ENCODE results near the gene KCNMA1. TPM values are rescaled to one million over a fixed set of nuclear protein-coding genes. Genes with fewer than 3 reads are reported as not detected.

The KCNMA1 gene
- total and polyA plus RNA-seq, 10 of the 15 experiments (the other 5 are each of a cell fraction or from before 2014, with no cell fraction given), result 8.5 to 77.0 (median 21.3) TPM

DNA sequence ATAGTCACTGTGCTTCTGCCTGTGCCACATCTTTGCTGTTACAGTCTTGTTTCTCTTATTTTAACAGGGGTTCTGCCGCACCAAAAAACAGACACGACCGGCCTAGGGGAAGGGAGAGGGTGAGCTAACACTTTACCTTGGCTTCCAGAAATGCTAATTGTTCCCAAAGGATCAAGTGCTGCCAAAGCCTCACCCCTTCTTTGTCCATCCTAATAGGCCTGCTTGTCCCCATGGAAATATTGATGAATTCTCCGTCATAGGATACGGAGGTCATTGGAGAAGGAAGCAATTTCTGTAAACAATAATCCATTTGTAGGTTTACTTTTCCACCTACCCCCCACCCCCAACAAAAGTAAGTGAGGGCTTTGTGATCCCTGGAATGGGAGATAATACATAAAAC is 567.3 kb downstream of the KCNMA1 start:
- Histone ChIP-seq H3K4me3 (no peak overlapping the region), H3K27me3 (replicated peaks in 1 of 2; ENCODE audit: control insufficient read depth in 2 of 2, insufficient read depth in 2 of 2, low read length in 1 of 2) (no peaks in the 10 kb centered on the region), H3K4me1 (ENCODE audit: control insufficient read depth, insufficient read depth, low read length) (no peaks in the 10 kb centered on the region), H2AFZ (ENCODE audit: control insufficient read depth, low read depth, low read length) (no peak overlapping the region), H3K4me2 (ENCODE audit: control insufficient read depth, insufficient read depth) (no peak overlapping the region), H3K79me2 (ENCODE audit: control insufficient read depth, insufficient read depth, low read length) (no peaks in the 10 kb centered on the region), H3K9ac (ENCODE audit: control insufficient read depth, insufficient read depth, low read length) (no peak overlapping the region), H4K20me1 (ENCODE audit: control insufficient read depth, insufficient read depth) (no peaks in the 10 kb centered on the region), H3K9me3 (replicated peaks; ENCODE audit: control insufficient read depth, insufficient read depth, low read length) (no peaks in the 10 kb centered on the region), H3K36me3 (ENCODE audit: control insufficient read depth in 2 of 2, insufficient read depth in 2 of 2, low read length in 1 of 2) (no peaks in the 10 kb centered on the region), H3K27ac (ENCODE audit: control insufficient read depth, insufficient read depth) (no peak overlapping the region)
- intact Hi-C loops (cut with micrococcal nuclease; ENCODE audit: unreplicated experiment), result no loop called here
- POLR2A ChIA-PET, result no interaction called here
- DNase-seq (ENCODE audit: low read depth, low spot score), result no peak
- 95% methylated on average over 5 of the region's 5 CpGs for WGBS (ENCODE audit: insufficient coverage, insufficient replicate concordance, low lambda C conversion rate, missing lambda C conversion rate)
- RAD21 ChIA-PET (ENCODE audit: unreplicated experiment), result no interaction called here
- in situ Hi-C loops (cut with MboI), result no loop called here
- BruUV-seq (replicated peaks), result no TSS peak
- no peak for ATAC-seq
- no peak for FAIRE-seq
- CTCF ChIA-PET, result no interaction called here
- SMC1A ChIA-PET (ENCODE audit: uncharacterized antibody, unreplicated experiment), result no interaction called here
- TF ChIP-seq, protein P1, sequence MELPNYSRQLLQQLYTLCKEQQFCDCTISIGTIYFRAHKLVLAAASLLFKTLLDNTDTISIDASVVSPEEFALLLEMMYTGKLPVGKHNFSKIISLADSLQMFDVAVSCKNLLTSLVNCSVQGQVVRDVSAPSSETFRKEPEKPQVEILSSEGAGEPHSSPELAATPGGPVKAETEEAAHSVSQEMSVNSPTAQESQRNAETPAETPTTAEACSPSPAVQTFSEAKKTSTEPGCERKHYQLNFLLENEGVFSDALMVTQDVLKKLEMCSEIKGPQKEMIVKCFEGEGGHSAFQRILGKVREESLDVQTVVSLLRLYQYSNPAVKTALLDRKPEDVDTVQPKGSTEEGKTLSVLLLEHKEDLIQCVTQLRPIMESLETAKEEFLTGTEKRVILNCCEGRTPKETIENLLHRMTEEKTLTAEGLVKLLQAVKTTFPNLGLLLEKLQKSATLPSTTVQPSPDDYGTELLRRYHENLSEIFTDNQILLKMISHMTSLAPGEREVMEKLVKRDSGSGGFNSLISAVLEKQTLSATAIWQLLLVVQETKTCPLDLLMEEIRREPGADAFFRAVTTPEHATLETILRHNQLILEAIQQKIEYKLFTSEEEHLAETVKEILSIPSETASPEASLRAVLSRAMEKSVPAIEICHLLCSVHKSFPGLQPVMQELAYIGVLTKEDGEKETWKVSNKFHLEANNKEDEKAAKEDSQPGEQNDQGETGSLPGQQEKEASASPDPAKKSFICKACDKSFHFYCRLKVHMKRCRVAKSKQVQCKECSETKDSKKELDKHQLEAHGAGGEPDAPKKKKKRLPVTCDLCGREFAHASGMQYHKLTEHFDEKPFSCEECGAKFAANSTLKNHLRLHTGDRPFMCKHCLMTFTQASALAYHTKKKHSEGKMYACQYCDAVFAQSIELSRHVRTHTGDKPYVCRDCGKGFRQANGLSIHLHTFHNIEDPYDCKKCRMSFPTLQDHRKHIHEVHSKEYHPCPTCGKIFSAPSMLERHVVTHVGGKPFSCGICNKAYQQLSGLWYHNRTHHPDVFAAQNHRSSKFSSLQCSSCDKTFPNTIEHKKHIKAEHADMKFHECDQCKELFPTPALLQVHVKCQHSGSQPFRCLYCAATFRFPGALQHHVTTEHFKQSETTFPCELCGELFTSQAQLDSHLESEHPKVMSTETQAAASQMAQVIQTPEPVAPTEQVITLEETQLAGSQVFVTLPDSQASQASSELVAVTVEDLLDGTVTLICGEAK (IDR thresholded peaks at IDR 0.05; ENCODE audit: borderline replicate concordance), result no peak
- TF ChIP-seq, protein P2, sequence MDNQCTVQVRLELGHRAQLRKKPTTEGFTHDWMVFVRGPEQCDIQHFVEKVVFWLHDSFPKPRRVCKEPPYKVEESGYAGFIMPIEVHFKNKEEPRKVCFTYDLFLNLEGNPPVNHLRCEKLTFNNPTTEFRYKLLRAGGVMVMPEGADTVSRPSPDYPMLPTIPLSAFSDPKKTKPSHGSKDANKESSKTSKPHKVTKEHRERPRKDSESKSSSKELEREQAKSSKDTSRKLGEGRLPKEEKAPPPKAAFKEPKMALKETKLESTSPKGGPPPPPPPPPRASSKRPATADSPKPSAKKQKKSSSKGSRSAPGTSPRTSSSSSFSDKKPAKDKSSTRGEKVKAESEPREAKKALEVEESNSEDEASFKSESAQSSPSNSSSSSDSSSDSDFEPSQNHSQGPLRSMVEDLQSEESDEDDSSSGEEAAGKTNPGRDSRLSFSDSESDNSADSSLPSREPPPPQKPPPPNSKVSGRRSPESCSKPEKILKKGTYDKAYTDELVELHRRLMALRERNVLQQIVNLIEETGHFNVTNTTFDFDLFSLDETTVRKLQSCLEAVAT (IDR thresholded peaks at IDR 0.05), result no peak
- TF ChIP-seq IKZF2 (IDR thresholded peaks at IDR 0.05) (no peak), YBX1 (IDR thresholded peaks at IDR 0.05) (no peak), SIN3A (IDR thresholded peaks at IDR 0.05; ENCODE audit: low read depth, low read length) (no peak), MXI1 (IDR thresholded peaks at IDR 0.05; ENCODE audit: low read depth, low read length) (no peak), SPI1 (IDR thresholded peaks at IDR 0.05; ENCODE audit: borderline replicate concordance, insufficient read depth, low read depth, low read length) (no peak), JUNB (IDR thresholded peaks at IDR 0.05) (no peak), PML (IDR thresholded peaks at IDR 0.05; ENCODE audit: low read length) (no peak), RAD51 (IDR thresholded peaks at IDR 0.05) (no peak)
- TF ChIP-seq, protein P3, sequence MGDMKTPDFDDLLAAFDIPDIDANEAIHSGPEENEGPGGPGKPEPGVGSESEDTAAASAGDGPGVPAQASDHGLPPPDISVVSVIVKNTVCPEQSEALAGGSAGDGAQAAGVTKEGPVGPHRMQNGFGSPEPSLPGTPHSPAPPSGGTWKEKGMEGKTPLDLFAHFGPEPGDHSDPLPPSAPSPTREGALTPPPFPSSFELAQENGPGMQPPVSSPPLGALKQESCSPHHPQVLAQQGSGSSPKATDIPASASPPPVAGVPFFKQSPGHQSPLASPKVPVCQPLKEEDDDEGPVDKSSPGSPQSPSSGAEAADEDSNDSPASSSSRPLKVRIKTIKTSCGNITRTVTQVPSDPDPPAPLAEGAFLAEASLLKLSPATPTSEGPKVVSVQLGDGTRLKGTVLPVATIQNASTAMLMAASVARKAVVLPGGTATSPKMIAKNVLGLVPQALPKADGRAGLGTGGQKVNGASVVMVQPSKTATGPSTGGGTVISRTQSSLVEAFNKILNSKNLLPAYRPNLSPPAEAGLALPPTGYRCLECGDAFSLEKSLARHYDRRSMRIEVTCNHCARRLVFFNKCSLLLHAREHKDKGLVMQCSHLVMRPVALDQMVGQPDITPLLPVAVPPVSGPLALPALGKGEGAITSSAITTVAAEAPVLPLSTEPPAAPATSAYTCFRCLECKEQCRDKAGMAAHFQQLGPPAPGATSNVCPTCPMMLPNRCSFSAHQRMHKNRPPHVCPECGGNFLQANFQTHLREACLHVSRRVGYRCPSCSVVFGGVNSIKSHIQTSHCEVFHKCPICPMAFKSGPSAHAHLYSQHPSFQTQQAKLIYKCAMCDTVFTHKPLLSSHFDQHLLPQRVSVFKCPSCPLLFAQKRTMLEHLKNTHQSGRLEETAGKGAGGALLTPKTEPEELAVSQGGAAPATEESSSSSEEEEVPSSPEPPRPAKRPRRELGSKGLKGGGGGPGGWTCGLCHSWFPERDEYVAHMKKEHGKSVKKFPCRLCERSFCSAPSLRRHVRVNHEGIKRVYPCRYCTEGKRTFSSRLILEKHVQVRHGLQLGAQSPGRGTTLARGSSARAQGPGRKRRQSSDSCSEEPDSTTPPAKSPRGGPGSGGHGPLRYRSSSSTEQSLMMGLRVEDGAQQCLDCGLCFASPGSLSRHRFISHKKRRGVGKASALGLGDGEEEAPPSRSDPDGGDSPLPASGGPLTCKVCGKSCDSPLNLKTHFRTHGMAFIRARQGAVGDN (IDR thresholded peaks at IDR 0.05), result no peak
- TF ChIP-seq, protein P4, sequence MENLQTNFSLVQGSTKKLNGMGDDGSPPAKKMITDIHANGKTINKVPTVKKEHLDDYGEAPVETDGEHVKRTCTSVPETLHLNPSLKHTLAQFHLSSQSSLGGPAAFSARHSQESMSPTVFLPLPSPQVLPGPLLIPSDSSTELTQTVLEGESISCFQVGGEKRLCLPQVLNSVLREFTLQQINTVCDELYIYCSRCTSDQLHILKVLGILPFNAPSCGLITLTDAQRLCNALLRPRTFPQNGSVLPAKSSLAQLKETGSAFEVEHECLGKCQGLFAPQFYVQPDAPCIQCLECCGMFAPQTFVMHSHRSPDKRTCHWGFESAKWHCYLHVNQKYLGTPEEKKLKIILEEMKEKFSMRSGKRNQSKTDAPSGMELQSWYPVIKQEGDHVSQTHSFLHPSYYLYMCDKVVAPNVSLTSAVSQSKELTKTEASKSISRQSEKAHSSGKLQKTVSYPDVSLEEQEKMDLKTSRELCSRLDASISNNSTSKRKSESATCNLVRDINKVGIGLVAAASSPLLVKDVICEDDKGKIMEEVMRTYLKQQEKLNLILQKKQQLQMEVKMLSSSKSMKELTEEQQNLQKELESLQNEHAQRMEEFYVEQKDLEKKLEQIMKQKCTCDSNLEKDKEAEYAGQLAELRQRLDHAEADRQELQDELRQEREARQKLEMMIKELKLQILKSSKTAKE (IDR thresholded peaks at IDR 0.05; ENCODE audit: low read depth, poor library complexity, severe bottlenecking), result no peak
